DOHH2 (cell line): ENCODE results near the gene SLC4A1AP.

Source experiments
- H3F3A ChIP-seq: fragments of 200-600 bp; sonication (generic), shearing (Covaris generic); 2 replicates; pipeline ENCODE4 v1.6.0; 2016; ENCODE audit warnings: antibody characterized with exemption, mild to moderate bottlenecking; ENCODE audit not compliant: control insufficient read depth, insufficient read depth
- H3K27ac ChIP-seq: fragments of 200-600 bp; sonication (generic); 2 replicates; pipeline ENCODE4 v1.5.1; 2014; ENCODE audit warnings: low read depth, mild to moderate bottlenecking, low read length, moderate library complexity
- H3K27me3 ChIP-seq: fragments of 200-600 bp; sonication (generic); 2 replicates; pipeline ENCODE4 v1.6.1; 2014; ENCODE audit warnings: mild to moderate bottlenecking, low read length, mixed read lengths; ENCODE audit not compliant: control insufficient read depth
- H3K36me3 ChIP-seq: fragments of 200-600 bp; sonication (generic); 2 replicates; pipeline ENCODE4 v1.6.1; 2014; ENCODE audit warnings: mild to moderate bottlenecking, low read length, moderate library complexity, mixed read lengths; ENCODE audit not compliant: control insufficient read depth
- H3K4me1 ChIP-seq: fragments of 200-600 bp; sonication (generic); 2 replicates; pipeline ENCODE4 v1.6.1; 2014; ENCODE audit warnings: mild to moderate bottlenecking, low read length, mixed read lengths; ENCODE audit not compliant: control insufficient read depth
- H3K4me2 ChIP-seq: fragments of 200-600 bp; sonication (generic); 2 replicates; pipeline ENCODE4 v1.6.0; 2014; ENCODE audit warnings: mild to moderate bottlenecking, low read length, moderate library complexity
- H3K4me3 ChIP-seq: fragments of 200-600 bp; sonication (generic); 2 replicates; pipeline ENCODE4 v1.5.1; 2014; ENCODE audit warnings: mild to moderate bottlenecking, low read length, mixed read lengths
- H3K79me2 ChIP-seq: fragments of 200-600 bp; sonication (generic); 2 replicates; pipeline ENCODE4 v1.6.1; 2014; ENCODE audit warnings: mild to moderate bottlenecking, low read length, mixed read lengths; ENCODE audit not compliant: control insufficient read depth
- H3K9me2 ChIP-seq: fragments of 200-600 bp; sonication (generic); replicated peaks from 2 replicates; pipeline ENCODE4 v1.6.1; 2014; ENCODE audit warnings: mild to moderate bottlenecking, low read length, mixed read lengths; ENCODE audit not compliant: control insufficient read depth
- H3K9me3 ChIP-seq: fragments of 200-600 bp; sonication (generic); 2 replicates; pipeline ENCODE4 v1.6.1; 2014; ENCODE audit warnings: antibody characterized with exemption, low read length, mixed read lengths; ENCODE audit not compliant: control insufficient read depth, insufficient read depth
- H4K20me1 ChIP-seq: fragments of 200-600 bp; sonication (generic); 2 replicates; pipeline ENCODE4 v1.6.0; 2014; ENCODE audit warnings: low read depth, mild to moderate bottlenecking, antibody characterized with exemption, low read length, moderate library complexity; ENCODE audit not compliant: control insufficient read depth, insufficient read depth
- EZH2phosphoT487 ChIP-seq: fragments of 200-600 bp; sonication (generic); IDR thresholded peaks from 2 replicates; pipeline ENCODE4 v1.6.1; 2017; ENCODE audit warnings: borderline replicate concordance, mild to moderate bottlenecking, antibody characterized with exemption, low read length, moderate library complexity, mixed read lengths
- TF ChIP-seq, protein P1 (sequence below): fragments of 200-600 bp; sonication (generic); IDR thresholded peaks from one replicate; pipeline ENCODE4 v1.5.1; 2014; ENCODE audit warnings: antibody characterized with exemption, mild to moderate bottlenecking, low read depth, low read length; ENCODE audit not compliant: poor library complexity, severe bottlenecking

SLC4A1AP gene, protein sequence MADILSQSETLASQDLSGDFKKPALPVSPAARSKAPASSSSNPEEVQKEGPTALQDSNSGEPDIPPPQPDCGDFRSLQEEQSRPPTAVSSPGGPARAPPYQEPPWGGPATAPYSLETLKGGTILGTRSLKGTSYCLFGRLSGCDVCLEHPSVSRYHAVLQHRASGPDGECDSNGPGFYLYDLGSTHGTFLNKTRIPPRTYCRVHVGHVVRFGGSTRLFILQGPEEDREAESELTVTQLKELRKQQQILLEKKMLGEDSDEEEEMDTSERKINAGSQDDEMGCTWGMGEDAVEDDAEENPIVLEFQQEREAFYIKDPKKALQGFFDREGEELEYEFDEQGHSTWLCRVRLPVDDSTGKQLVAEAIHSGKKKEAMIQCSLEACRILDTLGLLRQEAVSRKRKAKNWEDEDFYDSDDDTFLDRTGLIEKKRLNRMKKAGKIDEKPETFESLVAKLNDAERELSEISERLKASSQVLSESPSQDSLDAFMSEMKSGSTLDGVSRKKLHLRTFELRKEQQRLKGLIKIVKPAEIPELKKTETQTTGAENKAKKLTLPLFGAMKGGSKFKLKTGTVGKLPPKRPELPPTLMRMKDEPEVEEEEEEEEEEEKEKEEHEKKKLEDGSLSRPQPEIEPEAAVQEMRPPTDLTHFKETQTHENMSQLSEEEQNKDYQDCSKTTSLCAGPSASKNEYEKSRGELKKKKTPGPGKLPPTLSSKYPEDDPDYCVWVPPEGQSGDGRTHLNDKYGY

DNA sequence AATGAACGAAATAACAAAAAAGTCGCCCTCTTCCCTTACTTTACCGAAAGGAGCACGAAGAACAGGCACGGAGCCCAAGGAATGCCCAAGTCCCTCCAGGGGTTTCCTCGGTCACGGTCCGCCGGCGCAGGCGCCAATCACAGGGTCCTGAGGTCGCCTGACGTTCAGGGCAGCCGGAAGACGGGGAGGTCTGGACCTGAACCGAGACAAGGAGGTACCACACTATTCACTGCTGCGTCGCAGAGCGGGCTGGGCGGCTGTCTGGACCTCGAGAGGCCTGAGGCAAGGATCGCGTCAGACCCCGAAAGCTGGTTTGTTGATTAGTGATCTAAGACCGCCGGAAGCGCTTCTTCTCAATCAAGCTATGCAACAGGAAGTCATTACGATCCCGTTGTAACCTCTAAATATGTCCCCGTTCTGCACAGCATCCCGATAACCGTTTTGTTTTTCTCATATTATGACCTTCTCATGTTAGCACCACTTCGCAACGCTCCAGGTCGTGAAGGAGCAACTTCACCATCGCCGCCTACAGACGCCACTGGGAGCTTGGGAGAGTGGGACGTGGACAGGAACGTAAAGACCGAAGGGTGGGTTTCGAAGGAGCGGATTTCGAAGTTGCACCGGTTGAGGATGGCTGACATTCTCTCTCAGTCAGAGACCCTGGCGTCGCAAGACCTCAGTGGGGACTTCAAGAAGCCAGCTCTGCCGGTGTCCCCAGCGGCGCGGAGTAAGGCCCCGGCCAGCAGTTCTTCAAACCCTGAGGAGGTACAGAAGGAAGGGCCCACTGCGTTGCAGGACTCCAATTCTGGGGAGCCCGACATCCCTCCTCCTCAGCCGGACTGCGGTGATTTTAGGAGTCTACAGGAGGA is at the start of gene SLC4A1AP, which contains the start of gene SUPT7L:
Gene SLC4A1AP, plus strand, starts transcription at position 605 of the 869 bp plus-strand sequence. Its CDS starts 26 bp downstream, at position 631.
Gene SUPT7L, minus strand, starts transcription at position 330 of the 869 bp plus-strand sequence. CDS start 1,422 bp downstream, outside the sequence.
- H3K9me3 ChIP-seq, result no peaks in the 10 kb centered on the region
- no peaks in the 10 kb centered on the region for H3K9me2 ChIP-seq
- no peaks in the 10 kb centered on the region for H3K27me3 ChIP-seq
- peak within 1 kb of the TSS; percentile 78 for H3K4me2 ChIP-seq
- peak within 1 kb of the TSS; percentile 89 for H3K27ac ChIP-seq
- H3K36me3 ChIP-seq, result peaks cover 53% of the 10 kb centered on the region
- peaks cover 5% of the 10 kb centered on the region; the same call in 1 of the 2 replicates for H3F3A ChIP-seq
- TF ChIP-seq, protein P1, sequence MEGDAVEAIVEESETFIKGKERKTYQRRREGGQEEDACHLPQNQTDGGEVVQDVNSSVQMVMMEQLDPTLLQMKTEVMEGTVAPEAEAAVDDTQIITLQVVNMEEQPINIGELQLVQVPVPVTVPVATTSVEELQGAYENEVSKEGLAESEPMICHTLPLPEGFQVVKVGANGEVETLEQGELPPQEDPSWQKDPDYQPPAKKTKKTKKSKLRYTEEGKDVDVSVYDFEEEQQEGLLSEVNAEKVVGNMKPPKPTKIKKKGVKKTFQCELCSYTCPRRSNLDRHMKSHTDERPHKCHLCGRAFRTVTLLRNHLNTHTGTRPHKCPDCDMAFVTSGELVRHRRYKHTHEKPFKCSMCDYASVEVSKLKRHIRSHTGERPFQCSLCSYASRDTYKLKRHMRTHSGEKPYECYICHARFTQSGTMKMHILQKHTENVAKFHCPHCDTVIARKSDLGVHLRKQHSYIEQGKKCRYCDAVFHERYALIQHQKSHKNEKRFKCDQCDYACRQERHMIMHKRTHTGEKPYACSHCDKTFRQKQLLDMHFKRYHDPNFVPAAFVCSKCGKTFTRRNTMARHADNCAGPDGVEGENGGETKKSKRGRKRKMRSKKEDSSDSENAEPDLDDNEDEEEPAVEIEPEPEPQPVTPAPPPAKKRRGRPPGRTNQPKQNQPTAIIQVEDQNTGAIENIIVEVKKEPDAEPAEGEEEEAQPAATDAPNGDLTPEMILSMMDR, result peak; percentile 28
- TF ChIP-seq EZH2phosphoT487, result peak; percentile 65; the same call in 1 of the 2 replicates
- H3K4me1 ChIP-seq, result peaks cover 22% of the 10 kb centered on the region
- H3K4me3 ChIP-seq, result peak within 1 kb of the TSS; percentile 99
- peaks cover 52% of the 10 kb centered on the region for H3K79me2 ChIP-seq
- H4K20me1 ChIP-seq, result no peaks in the 10 kb centered on the region

DNA sequence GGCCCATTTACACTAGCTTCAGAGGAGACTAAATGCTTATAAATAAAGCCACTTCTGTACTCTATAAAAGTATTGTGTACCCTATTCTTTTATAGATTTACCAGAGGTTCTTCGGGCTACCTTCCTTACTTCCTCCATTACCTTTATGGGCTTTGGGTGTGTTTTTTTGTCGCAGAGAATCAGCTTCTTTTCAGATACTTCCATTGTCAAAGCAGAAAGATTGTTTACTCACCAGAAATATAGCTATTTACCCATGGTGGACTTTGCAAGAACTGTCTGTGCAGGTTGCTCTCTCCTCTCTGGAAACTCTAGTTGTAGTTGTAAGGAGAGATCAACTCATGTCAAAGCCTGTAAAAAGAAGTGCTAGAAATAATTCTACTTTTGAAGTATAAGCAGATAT is 49.7 kb upstream of the SLC4A1AP start:
- H3F3A ChIP-seq, result no peaks in the 10 kb centered on the region
- no peaks in the 10 kb centered on the region for H3K4me1 ChIP-seq
- H3K79me2 ChIP-seq, result peaks cover 4% of the 10 kb centered on the region
- H3K27ac ChIP-seq, result no peak overlapping the region
- H3K4me3 ChIP-seq, result no peak overlapping the region
- no peak overlapping the region for H3K4me2 ChIP-seq
- no peaks in the 10 kb centered on the region for H3K9me3 ChIP-seq
- H3K9me2 ChIP-seq, result no peaks in the 10 kb centered on the region
- no peaks in the 10 kb centered on the region for H3K27me3 ChIP-seq
- TF ChIP-seq, protein P1, result no peak
- TF ChIP-seq EZH2phosphoT487, result no peak
- no peaks in the 10 kb centered on the region for H4K20me1 ChIP-seq
- H3K36me3 ChIP-seq, result peaks cover 61% of the 10 kb centered on the region

DNA sequence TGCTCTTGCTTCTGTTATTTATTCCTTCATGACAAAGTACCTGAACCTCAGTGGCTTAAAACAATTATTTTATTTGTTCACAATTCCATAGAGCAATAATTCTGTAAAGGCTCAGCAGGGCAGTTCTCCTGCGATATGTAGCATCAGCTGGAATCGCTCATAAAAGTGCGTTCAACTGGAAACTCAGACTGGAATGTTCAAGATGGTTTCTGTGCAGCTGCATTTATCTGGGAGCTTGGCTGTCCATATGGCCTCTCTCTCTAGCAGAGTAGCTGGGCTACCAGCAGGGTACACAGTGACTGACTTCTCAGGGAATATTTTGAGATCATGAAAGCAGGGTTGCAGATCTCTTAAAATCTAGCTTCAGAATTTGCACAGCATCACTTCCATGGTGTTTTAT is 48.4 kb upstream of the SLC4A1AP start:
- Histone ChIP-seq H3K9me2 (no peaks in the 10 kb centered on the region), H3K4me3 (no peak overlapping the region), H3K27me3 (no peaks in the 10 kb centered on the region), H3K4me2 (no peak overlapping the region), H3K4me1 (no peaks in the 10 kb centered on the region), H3K36me3 (peaks cover 64% of the 10 kb centered on the region), H3K27ac (no peak overlapping the region), H3K79me2 (peaks cover 4% of the 10 kb centered on the region), H3K9me3 (no peaks in the 10 kb centered on the region), H4K20me1 (no peaks in the 10 kb centered on the region), H3F3A (no peaks in the 10 kb centered on the region)
- TF ChIP-seq, protein P1, result no peak
- TF ChIP-seq EZH2phosphoT487, result no peak
